Spleen (tissue), 7 donors: Measurements from ENCODE around the gene OLFM4.

Source experiments
- POLR2A ChIP-seq, 3 donors: fragments of 450-650 bp; IDR thresholded peaks; one replicate each; pipeline ENCODE4 v1.5.1; 2017; ENCODE audit warnings: antibody characterized with exemption in 3 of 3, mild to moderate bottlenecking in 1 of 3
- POLR2AphosphoS5 ChIP-seq, 3 donors: sonication (generic); formaldehyde crosslinking; IDR thresholded peaks; one replicate each; pipeline ENCODE4 v1.5.1; 2017; ENCODE audit warnings: antibody characterized with exemption in 3 of 3
- TF ChIP-seq, protein P1 (sequence below), 11 experiments: fragments of 200-600 bp in 7 of 11; fragments of 450-650 bp in 4 of 11; sonication (generic) in 4 of 11; IDR thresholded peaks in 8 of 11; conservative IDR thresholded peaks in 3 of 11; 1 replicate in 7 of 11; 2 replicates in 4 of 11; pipeline versions ENCODE4 v1.4.0 to v1.8.0; 2016 to 2021; ENCODE audit warnings: antibody characterized with exemption in 11 of 11, inconsistent platforms in 4 of 11, mild to moderate bottlenecking in 1 of 11
- donor health status: DM: no; HTN: no; CAD: no; lungs with moderate emphysema.
- donor health status: DM: no; HTN: no; CAD: no.
- donor health status: DM: no; HTN: no; CAD: no.

DNA sequence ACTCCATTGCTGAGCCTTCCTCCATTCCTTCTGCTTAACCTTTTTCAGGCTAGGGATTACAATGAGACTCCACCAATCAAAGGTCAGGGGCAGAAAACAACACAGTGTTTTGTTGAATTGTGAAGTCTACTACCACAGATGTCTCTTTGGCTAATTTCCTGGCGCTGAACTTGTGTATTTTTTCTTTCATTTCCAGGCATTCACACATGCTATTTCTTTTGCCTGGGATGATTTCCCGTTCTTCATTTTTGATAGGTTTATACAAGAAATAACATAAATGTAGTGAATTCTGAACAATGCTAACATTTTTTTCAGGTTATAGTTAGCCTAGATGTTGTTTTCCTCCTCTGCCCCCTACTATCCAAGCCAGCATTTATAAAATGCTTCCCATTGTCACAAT is 64.3 kb downstream of the OLFM4 start:
- TF ChIP-seq, protein P1, sequence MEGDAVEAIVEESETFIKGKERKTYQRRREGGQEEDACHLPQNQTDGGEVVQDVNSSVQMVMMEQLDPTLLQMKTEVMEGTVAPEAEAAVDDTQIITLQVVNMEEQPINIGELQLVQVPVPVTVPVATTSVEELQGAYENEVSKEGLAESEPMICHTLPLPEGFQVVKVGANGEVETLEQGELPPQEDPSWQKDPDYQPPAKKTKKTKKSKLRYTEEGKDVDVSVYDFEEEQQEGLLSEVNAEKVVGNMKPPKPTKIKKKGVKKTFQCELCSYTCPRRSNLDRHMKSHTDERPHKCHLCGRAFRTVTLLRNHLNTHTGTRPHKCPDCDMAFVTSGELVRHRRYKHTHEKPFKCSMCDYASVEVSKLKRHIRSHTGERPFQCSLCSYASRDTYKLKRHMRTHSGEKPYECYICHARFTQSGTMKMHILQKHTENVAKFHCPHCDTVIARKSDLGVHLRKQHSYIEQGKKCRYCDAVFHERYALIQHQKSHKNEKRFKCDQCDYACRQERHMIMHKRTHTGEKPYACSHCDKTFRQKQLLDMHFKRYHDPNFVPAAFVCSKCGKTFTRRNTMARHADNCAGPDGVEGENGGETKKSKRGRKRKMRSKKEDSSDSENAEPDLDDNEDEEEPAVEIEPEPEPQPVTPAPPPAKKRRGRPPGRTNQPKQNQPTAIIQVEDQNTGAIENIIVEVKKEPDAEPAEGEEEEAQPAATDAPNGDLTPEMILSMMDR (IDR thresholded peaks at IDR 0.05 in 8 of 11, conservative IDR thresholded peaks at IDR 0.05 in 3 of 11) = no peak
- TF ChIP-seq POLR2A (IDR thresholded peaks at IDR 0.05) (no peak), POLR2AphosphoS5 (IDR thresholded peaks at IDR 0.05) (no peak)
